H1 (cell line): Measurements from ENCODE around the gene NRP2. TPM values are rescaled to one million over a fixed set of nuclear protein-coding genes. Genes with fewer than 3 reads are reported as not detected.

Experiments
- CTCF ChIA-PET: fragments of 300-600 bp; sonication (Branson Sonifier 250); formaldehyde crosslinking; loops from one replicate; lab custom pipeline; 2021; ENCODE audit not compliant: partially characterized antibody; lab: Charles Lee
- POLR2A ChIA-PET: fragments of 300-600 bp; sonication (Branson Sonifier 250); formaldehyde crosslinking; loops from one replicate; lab custom pipeline; 2021; ENCODE audit warnings: inconsistent platforms; ENCODE audit not compliant: partially characterized antibody; lab: Charles Lee
- DNase-seq, 2 experiments: peaks; one replicate each; pipeline versions ENCODE4 v3.0.0 to v3.0.0-alpha.2; 2010 to 2022; ENCODE audit warnings: low spot score in 2 of 2, low read depth in 1 of 2, mixed read lengths in 1 of 2
- FAIRE-seq: peaks from 2 replicates; lab custom pipeline; 2011; peaks lifted over from hg19 to GRCh38; lab: Jason Lieb, UNC
- H2AFZ ChIP-seq: 2 replicates; pipeline ENCODE4 v1.8.1; 2012; ENCODE audit warnings: low read length, inconsistent platforms
- H2AK5ac ChIP-seq: 2 replicates; pipeline ENCODE4 v1.6.1; 2013; ENCODE audit warnings: low read depth, low read length
- H2BK120ac ChIP-seq: replicated peaks from 2 replicates; pipeline ENCODE3; 2013; ENCODE audit warnings: low read depth, low read length, inconsistent platforms
- H2BK12ac ChIP-seq: 2 replicates; pipeline ENCODE4 v1.6.1; 2013; ENCODE audit warnings: low read depth, low read length
- H2BK15ac ChIP-seq: 2 replicates; pipeline ENCODE4 v1.6.1; 2013; ENCODE audit warnings: low read length
- H2BK20ac ChIP-seq: 2 replicates; pipeline ENCODE4 v1.6.1; 2013; ENCODE audit warnings: low read length
- H2BK5ac ChIP-seq: 2 replicates; pipeline ENCODE4 v1.6.1; 2013; ENCODE audit warnings: low read depth, low read length
- H3K14ac ChIP-seq: 2 replicates; pipeline ENCODE4 v1.6.1; 2013; ENCODE audit warnings: inconsistent platforms; ENCODE audit not compliant: insufficient read length
- H3K18ac ChIP-seq: 2 replicates; pipeline ENCODE4 v1.6.1; 2013; ENCODE audit warnings: low read length; ENCODE audit errors: extremely low read depth
- H3K23ac ChIP-seq: 2 replicates; pipeline ENCODE4 v1.6.1; 2013; ENCODE audit warnings: inconsistent platforms; ENCODE audit not compliant: insufficient read length
- H3K23me2 ChIP-seq: 2 replicates; pipeline ENCODE4 v1.6.1; 2013; ENCODE audit warnings: low read depth, low read length
- H3K27ac ChIP-seq: 2 replicates; pipeline ENCODE4 v1.6.1; 2011; ENCODE audit warnings: low read depth, low read length, inconsistent platforms
- H3K27me3 ChIP-seq, 4 experiments: replicated peaks in 1 of 4; 1 replicate in 1 of 4; 2 replicates in 3 of 4; pipeline versions ENCODE4 v1.6.1 to v1.8.1; 2011 to 2013; ENCODE audit warnings: low read length in 3 of 4, mild to moderate bottlenecking in 3 of 4, inconsistent platforms in 2 of 4, mixed read lengths in 2 of 4, moderate library complexity in 1 of 4; ENCODE audit not compliant: control insufficient read depth in 3 of 4, insufficient read depth in 3 of 4; ENCODE audit errors: extremely low read depth in 1 of 4
- H3K36me3 ChIP-seq, 4 experiments: 2 replicates each; pipeline versions ENCODE4 v1.6.1 to v1.8.1; 2011 to 2013; ENCODE audit warnings: mild to moderate bottlenecking in 4 of 4, low read length in 3 of 4, moderate library complexity in 2 of 4, control low read depth in 1 of 4, inconsistent platforms in 1 of 4; ENCODE audit not compliant: insufficient read depth in 4 of 4, control insufficient read depth in 2 of 4
- H3K4ac ChIP-seq: replicated peaks from 2 replicates; pipeline ENCODE3; 2013; ENCODE audit warnings: low read length, low read depth, mixed read lengths, inconsistent platforms; ENCODE audit not compliant: insufficient read length
- H3K4me1 ChIP-seq, 4 experiments: replicated peaks in 1 of 4; 1 replicate in 1 of 4; 2 replicates in 3 of 4; pipeline versions ENCODE4 v1.6.1 to v1.8.1; 2011 to 2013; ENCODE audit warnings: low read length in 3 of 4, inconsistent platforms in 2 of 4, mixed read lengths in 1 of 4; ENCODE audit not compliant: insufficient read depth in 4 of 4, control insufficient read depth in 3 of 4
- H3K4me2 ChIP-seq, 2 experiments: 2 replicates each; pipeline versions ENCODE4 v1.6.1 to v1.8.1; 2011 to 2013; ENCODE audit warnings: low read depth in 2 of 2, low read length in 2 of 2, control low read depth in 1 of 2, inconsistent platforms in 1 of 2, mild to moderate bottlenecking in 1 of 2; ENCODE audit not compliant: insufficient read depth in 1 of 2
- H3K4me3 ChIP-seq, 4 experiments: fragments of 200-600, 300-600 bp in 1 of 4; sonication (generic), shearing (Covaris generic), sonication (Bioruptor Twin) in 1 of 4; 2 replicates each; pipeline versions ENCODE4 v1.5.1 to v1.8.1; 2011 to 2016; ENCODE audit warnings: low read length in 4 of 4, low read depth in 3 of 4, control low read depth in 2 of 4, inconsistent platforms in 2 of 4, mild to moderate bottlenecking in 2 of 4, mixed read lengths in 1 of 4, moderate library complexity in 1 of 4; ENCODE audit not compliant: insufficient read depth in 2 of 4; ENCODE audit errors: extremely low read depth in 1 of 4
- H3K56ac ChIP-seq: replicated peaks from 2 replicates; pipeline ENCODE3; 2013; ENCODE audit warnings: low read depth, mild to moderate bottlenecking, mixed read lengths, low read length, inconsistent platforms; ENCODE audit not compliant: insufficient read length
- H3K79me1 ChIP-seq: 2 replicates; pipeline ENCODE4 v1.6.1; 2013; ENCODE audit warnings: low read depth, low read length, control low read depth
- H3K79me2 ChIP-seq, 2 experiments: 2 replicates each; pipeline versions ENCODE4 v1.6.1 to v1.8.1; 2012 to 2013; ENCODE audit warnings: low read length in 2 of 2, mild to moderate bottlenecking in 2 of 2, inconsistent platforms in 1 of 2; ENCODE audit not compliant: insufficient read depth in 2 of 2, control insufficient read depth in 1 of 2
- H3K9ac ChIP-seq, 4 experiments: replicated peaks in 1 of 4; 1 replicate in 1 of 4; 2 replicates in 3 of 4; pipeline versions ENCODE4 v1.6.1 to v1.8.1; 2011 to 2013; ENCODE audit warnings: low read depth in 3 of 4, low read length in 3 of 4, control low read depth in 2 of 4, mild to moderate bottlenecking in 2 of 4, moderate library complexity in 2 of 4, inconsistent platforms in 1 of 4; ENCODE audit errors: extremely low read depth in 1 of 4
- H3K9me3 ChIP-seq, 2 experiments: 2 replicates each; pipeline versions ENCODE4 v1.6.1 to v1.8.1; 2012 to 2013; ENCODE audit warnings: mild to moderate bottlenecking in 2 of 2, moderate library complexity in 2 of 2, control low read depth in 1 of 2, inconsistent platforms in 1 of 2, low read depth in 1 of 2, low read length in 1 of 2, mixed read lengths in 1 of 2; ENCODE audit not compliant: insufficient read depth in 2 of 2
- H4K20me1 ChIP-seq, 2 experiments: replicated peaks in 1 of 2; 2 replicates each; pipeline versions ENCODE3 to v1.8.1; 2011 to 2013; ENCODE audit warnings: inconsistent platforms in 2 of 2, low read length in 2 of 2, mild to moderate bottlenecking in 1 of 2; ENCODE audit not compliant: insufficient read depth in 2 of 2, control insufficient read depth in 1 of 2
- H4K5ac ChIP-seq: 2 replicates; pipeline ENCODE4 v1.6.1; 2013; ENCODE audit warnings: low read length, low read depth, mixed read lengths, inconsistent platforms; ENCODE audit not compliant: insufficient read length
- H4K8ac ChIP-seq: 2 replicates; pipeline ENCODE4 v1.8.0; 2013; ENCODE audit warnings: mild to moderate bottlenecking, moderate library complexity, low read length, inconsistent platforms; ENCODE audit not compliant: insufficient read depth; ENCODE audit errors: extremely low read depth
- H4K91ac ChIP-seq: replicated peaks from 2 replicates; pipeline ENCODE3; 2013; ENCODE audit warnings: low read length, mixed read lengths, inconsistent platforms; ENCODE audit not compliant: insufficient read length
- CEBPB ChIP-seq: IDR thresholded peaks from 2 replicates; pipeline ENCODE4 v1.6.1; 2012; ENCODE audit warnings: low read depth, low read length
- CTBP2 ChIP-seq: IDR thresholded peaks from 2 replicates; pipeline ENCODE4 v1.7.0; 2011; ENCODE audit warnings: borderline replicate concordance, mild to moderate bottlenecking, moderate library complexity, mixed read lengths, low read length; ENCODE audit not compliant: insufficient read depth, insufficient read length
- EZH2 ChIP-seq: fragments of 200-600 bp; sonication (generic); IDR thresholded peaks from 2 replicates; pipeline ENCODE4 v1.7.1; 2012; ENCODE audit warnings: low read depth, mild to moderate bottlenecking, moderate library complexity, low read length, inconsistent platforms; ENCODE audit not compliant: severe bottlenecking
- GABPA ChIP-seq: IDR thresholded peaks from 2 replicates; pipeline ENCODE4 v1.6.1; 2011; ENCODE audit warnings: mild to moderate bottlenecking, low read length, moderate library complexity, borderline replicate concordance; ENCODE audit not compliant: insufficient read depth
- JUN ChIP-seq: IDR thresholded peaks from 2 replicates; pipeline ENCODE4 v1.6.1; 2011; ENCODE audit warnings: low read depth, mild to moderate bottlenecking, improper control_type of control experiment, low read length
- JUND ChIP-seq: IDR thresholded peaks from 2 replicates; pipeline ENCODE4 v1.6.1; 2011; ENCODE audit warnings: mild to moderate bottlenecking, improper control_type of control experiment, low read length
- KDM5A ChIP-seq: fragments of 200-600 bp; IDR thresholded peaks from 2 replicates; pipeline ENCODE4 v1.7.1; 2012; ENCODE audit warnings: mild to moderate bottlenecking, low read length, inconsistent platforms, mixed read lengths
- MAFK ChIP-seq: IDR thresholded peaks from 2 replicates; pipeline ENCODE4 v1.6.1; 2012; ENCODE audit warnings: low read depth, mild to moderate bottlenecking, improper control_type of control experiment, low read length
- MAX ChIP-seq: IDR thresholded peaks from 2 replicates; pipeline ENCODE4 v1.6.1; 2012; ENCODE audit warnings: inconsistent platforms
- POLR2A ChIP-seq, 2 experiments: IDR thresholded peaks; 1 replicate in 1 of 2; 2 replicates in 1 of 2; pipeline ENCODE4 v1.6.1; 2011; ENCODE audit warnings: low read depth in 2 of 2, low read length in 2 of 2, mild to moderate bottlenecking in 2 of 2; ENCODE audit errors: control extremely low read depth in 1 of 2
- RFX5 ChIP-seq: IDR thresholded peaks from 2 replicates; pipeline ENCODE4 v1.6.1; 2011; ENCODE audit warnings: low read depth, low read length, improper control_type of control experiment, borderline replicate concordance
- WGBS, 2 experiments: shearing (Covaris generic) in 1 of 2; methylation state at CpG; one replicate each; pipeline versions ENCODE4 v1.1.6 to v1.1.7; 2013 to 2015; ENCODE audit warnings: low lambda C conversion rate in 2 of 2, mixed read lengths in 2 of 2, inconsistent platforms in 1 of 2, low coverage in 1 of 2, missing lambda C conversion rate in 1 of 2; ENCODE audit not compliant: insufficient replicate concordance in 2 of 2, insufficient coverage in 1 of 2, insufficient read length in 1 of 2; ENCODE audit errors: extremely low coverage in 1 of 2, missing lambda C conversion rate in 1 of 2; 5-methylcytosine and 5-hydroxymethylcytosine counted together
- polyA plus RNA-seq, 7 experiments: library from polyadenylated mRNA; depleted of rRNA in 3 of 7; stranded (reverse) in 5 of 7; unstranded in 2 of 7; fragments of >200 nt in 5 of 7; fragments of 200-250 nt in 2 of 7; gene quantifications; 1 replicate in 5 of 7; 2 replicates in 1 of 7; 4 replicates in 1 of 7; pipeline versions ENCODE4 v1.2.1 to v1.2.3, GENCODE V29; 2011 to 2013; ENCODE audit warnings: missing spikeins in 2 of 7, mixed read lengths in 2 of 7
- total RNA-seq: library from RNA; stranded (reverse); fragmentation: NEBNext Ultra II Directional; extraction: Animal tissue kit (Norgen Biotek cat#: 25700); gene quantifications from 2 replicates; pipeline ENCODE4 v1.2.1, GENCODE V29; 2021

NRP2 gene
- total and polyA plus RNA-seq, 2 of the 8 experiments (the other 6 are each of a cell fraction or from before 2014, with no cell fraction given) = 32.0 to 37.8 TPM

GRCh38 chr2:205748639-205749038, 66.3 kb downstream of the NRP2 start:
- Histone ChIP-seq H2BK15ac (no peak overlapping the region), H3K79me2 (no peaks in the 10 kb centered on the region), H3K36me3 (peaks cover 0 to 26% (median 14%) of the 10 kb centered on the region in 4 experiments; a peak in 7 of 8 replicates), H3K18ac (peak overlapping the region; percentile 90; the same call in 1 of the 2 replicates), H4K20me1 (no peaks in the 10 kb centered on the region), H4K8ac (no peak overlapping the region), H3K9ac (no peak overlapping the region), H2BK12ac (peak overlapping the region; percentile 99; the same call in 1 of the 2 replicates), H3K4me1 (peaks cover 6 to 17% (median 9%) of the 10 kb centered on the region in 4 experiments; a peak in 6 of 7 replicates), H2BK120ac (no peak overlapping the region), H3K56ac (no peak overlapping the region), H3K9me3 (no peaks in the 10 kb centered on the region), H3K4me3 (0 out of 8 replicates have a peak overlapping the region, but pooled peaks of 1 of the 4 experiments have one; percentile 0), H3K79me1 (no peaks in the 10 kb centered on the region), H2BK5ac (peak overlapping the region; percentile 97; the same call in 1 of the 2 replicates), H3K27ac (0 out of 2 replicates have a peak overlapping the region, but pooled peaks have one; percentile 39), H2AK5ac (0 out of 2 replicates have a peak overlapping the region, but pooled peaks have one; percentile 54), H2AFZ (no peak overlapping the region), H4K91ac (no peak overlapping the region), H2BK20ac (no peak overlapping the region), H3K23me2 (no peaks in the 10 kb centered on the region), H3K4me2 (peak overlapping the region in 1 of 2 experiments; percentile 40; a peak in 2 of 4 replicates), H3K27me3 (no peaks in the 10 kb centered on the region), H3K23ac (no peak overlapping the region), H3K14ac (no peak overlapping the region), H4K5ac (no peak overlapping the region), H3K4ac (no peak overlapping the region)
- TF ChIP-seq RFX5 (no peak), GABPA (no peak), MAX (0 out of 2 replicates have a peak, but pooled peaks have one; percentile 7), CTBP2 (no peak), CEBPB (no peak), JUND (peak; percentile 85), MAFK (no peak), JUN (0 out of 2 replicates have a peak, but pooled peaks have one; percentile 21), POLR2A (IDR thresholded peaks at IDR 0.05; ENCODE audit: control extremely low read depth in 1 of 2, low read depth in 2 of 2, low read length in 2 of 2) (0 out of 3 replicates have a peak, but pooled peaks of 1 of the 2 experiments have one; percentile 31), KDM5A (no peak), EZH2 (no peak)
- FAIRE-seq = no peak
- CTCF ChIA-PET = interaction anchor here (0.8 to 6.4 kb wide), 9 partner anchors 11 to 177 kb away, joined by 3 to 38 read pairs (median 3); no protein-coding TSS in a partner anchor
- POLR2A ChIA-PET = interaction anchor here (0.9 to 1.2 kb wide), 2 partner anchors 16 to 27 kb away, joined by 3 read pairs; no protein-coding TSS in a partner anchor
- DNase-seq = peak in 1 of 2 experiments; percentile 44
- 35% methylated on average over 2 of the region's 2 CpGs; no CpG with 5 or more reads in 1 of the 2 experiments for WGBS, 2 experiments
